Iris pigment epithelial cell (primary cell): ENCODE data around the gene LARGE1.

ENCODE experiments used
- DNase-seq: peaks from one replicate; pipeline ENCODE4 v3.0.0-alpha.2; 2011; ENCODE audit warnings: low read depth

The LARGE1 gene

GRCh38 chr22:33519974-33520903 is 400.0 kb downstream of the LARGE1 start:
- no peak for DNase-seq

GRCh38 chr22:33519071-33519973 is 401.0 kb downstream of the LARGE1 start:
- DNase-seq, result peak; percentile 22

DNA sequence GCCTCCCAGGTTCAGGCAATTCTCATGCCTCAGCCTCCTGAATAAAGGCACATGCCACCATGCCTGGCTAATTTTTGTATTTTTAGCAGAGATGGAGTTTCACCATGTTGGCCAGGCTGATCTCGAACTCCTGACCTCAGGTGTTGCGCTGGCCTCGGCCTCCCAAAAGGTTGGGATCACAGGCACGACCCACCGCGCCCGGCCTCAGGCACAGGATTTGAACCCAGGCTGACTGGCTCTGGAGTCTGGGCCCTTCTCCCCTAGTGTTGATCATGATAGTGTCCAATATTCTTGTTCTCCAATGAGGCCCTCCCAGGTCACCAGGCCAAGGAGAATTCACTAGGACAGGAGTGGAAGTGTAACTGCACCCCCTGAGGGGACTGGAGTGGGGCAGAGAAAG is 401.9 kb downstream of the LARGE1 start:
- no peak for DNase-seq

GRCh38 chr22:33515795-33516194 is 404.5 kb downstream of the LARGE1 start:
- DNase-seq, result no peak

DNA sequence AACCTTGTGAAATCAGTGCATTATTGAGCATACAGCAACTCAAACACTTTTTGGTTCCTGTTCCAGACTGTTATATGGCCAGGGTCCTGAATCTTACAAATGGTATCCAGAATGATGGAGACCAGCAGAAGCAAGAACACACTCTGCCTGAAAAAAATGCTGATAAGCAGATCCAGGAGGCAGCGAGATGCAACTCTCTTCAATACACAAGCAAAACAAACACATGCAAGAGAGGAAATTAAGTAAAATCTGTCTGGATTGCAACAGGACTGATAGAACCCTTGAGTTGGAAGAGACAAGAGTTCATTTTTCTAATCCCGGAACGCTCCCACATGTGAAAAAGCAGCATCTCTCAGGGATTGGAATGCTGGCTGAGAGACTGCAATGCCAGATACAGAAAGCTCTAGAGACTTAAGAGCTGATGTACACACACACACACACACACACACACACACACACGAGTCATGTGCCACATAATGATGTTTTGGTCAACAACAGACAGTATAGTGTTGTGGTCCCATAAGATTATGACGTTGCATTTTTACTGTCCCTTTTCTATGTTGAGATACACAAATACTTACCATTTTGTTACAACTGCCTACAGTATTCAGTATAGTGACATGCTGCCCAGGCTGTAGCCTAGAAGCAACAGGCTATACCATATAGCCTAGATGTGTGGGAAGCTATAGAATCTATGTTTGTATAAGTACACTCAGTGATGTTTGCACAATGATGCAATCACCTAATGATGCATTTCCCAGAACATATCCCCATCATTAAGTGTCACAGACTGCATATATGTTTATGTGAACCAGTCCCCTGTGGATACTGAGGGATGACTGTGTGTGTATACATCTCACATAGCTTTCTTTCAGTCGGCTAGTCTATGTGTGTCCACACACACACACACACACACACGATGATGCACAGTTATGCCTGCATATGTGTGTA is 406.6 kb downstream of the LARGE1 start:
- DNase-seq, result no peak

DNA sequence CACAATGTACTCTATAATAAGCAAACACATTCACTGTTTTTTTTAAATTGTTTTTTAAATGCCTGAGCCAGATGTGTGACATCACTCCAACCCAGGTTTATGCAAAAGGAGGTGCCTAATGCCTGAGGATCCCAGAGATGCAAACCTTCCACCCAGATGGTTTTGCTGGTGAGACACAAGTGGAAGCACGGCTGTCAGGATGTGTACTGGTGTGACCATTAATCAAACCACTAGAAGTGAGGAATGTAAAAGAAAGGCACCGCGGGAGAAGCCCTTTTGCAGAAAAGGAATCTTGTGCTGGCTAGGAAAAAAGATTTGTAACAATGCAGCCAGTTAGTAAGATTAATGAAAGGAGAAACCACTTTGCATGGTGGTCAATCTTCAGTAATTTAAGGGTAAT is 407.4 kb downstream of the LARGE1 start:
- no peak for DNase-seq

GRCh38 chr22:33510429-33510904 is 409.8 kb downstream of the LARGE1 start:
- DNase-seq, result no peak

DNA sequence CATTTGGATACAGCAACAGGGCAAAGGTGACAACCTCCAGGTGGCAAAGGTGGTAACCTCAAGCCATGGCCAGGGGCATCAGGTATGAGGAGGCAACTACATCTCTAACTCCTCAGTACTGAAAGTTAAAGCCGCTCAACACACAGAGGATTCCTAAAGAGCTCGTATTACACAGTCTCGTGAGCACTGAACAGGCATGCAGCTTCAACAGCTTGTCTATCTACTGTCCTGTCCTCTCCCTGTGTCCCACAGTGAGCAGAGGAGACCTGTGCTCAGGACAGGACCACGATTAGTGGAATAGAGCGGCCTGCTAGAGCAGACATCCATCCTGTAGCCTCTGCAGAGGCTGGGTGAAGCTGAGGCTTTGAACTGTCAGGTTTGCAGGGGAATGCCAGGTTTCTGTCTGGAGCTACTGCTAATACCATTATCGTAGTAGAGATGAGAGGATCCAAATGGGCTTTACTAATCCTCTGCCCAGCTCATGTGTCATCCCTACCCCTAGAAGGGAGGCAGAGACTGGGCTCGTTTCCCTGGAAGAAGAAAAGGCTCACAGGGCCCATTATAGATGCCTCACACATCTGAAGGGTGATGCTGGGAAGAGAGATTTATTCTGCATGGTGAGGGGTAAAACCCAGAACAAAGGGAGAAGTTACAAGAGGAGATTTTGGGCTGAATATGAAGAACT is 415.2 kb downstream of the LARGE1 start:
- DNase-seq, result no peak

DNA sequence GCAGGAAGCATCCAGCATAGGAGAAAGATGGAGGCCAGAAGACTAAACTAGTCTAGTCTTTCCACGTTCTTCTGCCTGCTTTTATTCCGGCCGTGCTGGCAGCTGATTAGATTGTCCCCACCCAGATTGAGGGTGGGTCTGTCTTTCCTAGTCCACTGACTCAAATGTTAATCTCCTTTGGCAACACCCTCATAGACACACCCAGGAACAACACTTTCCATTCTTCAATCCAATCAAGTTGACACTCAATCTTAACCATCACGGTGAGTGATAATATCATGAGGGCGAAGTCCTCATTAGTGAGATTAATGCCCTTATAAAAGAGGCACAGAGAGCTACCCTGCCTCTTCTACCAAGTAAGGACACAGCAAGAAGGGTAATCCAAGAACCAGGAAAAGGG is 424.2 kb downstream of the LARGE1 start:
- DNase-seq, result no peak

- no peak for DNase-seq
Observed at GRCh38 chr22:33493476-33494205, 426.6 kb downstream of the LARGE1 start.

GRCh38 chr22:33492210-33492651 is 428.0 kb downstream of the LARGE1 start:
- DNase-seq, result no peak

DNA sequence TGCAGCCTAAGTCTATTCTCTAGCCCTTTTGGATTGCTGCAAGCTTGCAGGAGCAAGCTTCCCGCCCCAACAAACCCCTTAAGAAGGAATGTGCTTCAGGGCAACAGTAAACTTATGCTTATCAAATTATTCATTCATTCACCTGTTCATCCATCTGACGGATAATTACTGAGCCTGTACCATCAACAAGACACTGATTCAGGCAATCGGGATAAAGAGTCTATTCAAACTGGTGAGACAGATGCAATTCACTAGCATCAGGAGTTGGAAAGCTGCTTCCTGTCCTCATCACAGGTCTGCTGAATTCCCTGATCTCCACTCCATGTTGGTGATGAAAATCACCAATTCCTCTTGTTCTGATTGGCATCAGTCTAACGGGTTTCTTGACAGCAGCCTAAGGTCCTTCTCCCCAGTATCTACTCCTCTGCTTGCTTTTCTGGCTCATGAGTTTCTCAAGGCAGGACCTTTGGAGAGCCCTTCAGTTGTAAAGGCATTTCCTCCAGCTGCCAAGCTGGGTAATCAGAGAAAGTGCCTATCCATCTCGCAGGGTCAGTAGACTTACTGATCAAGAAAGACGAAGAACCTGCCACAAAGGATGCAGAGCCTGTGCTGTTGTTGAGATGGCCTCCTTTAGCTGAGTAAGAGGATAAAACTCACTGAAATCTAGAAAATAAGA is 433.1 kb downstream of the LARGE1 start:
- DNase-seq, result no peak

- no peak for DNase-seq
Observed at GRCh38 chr22:33481550-33481949, 438.7 kb downstream of the LARGE1 start.

DNA sequence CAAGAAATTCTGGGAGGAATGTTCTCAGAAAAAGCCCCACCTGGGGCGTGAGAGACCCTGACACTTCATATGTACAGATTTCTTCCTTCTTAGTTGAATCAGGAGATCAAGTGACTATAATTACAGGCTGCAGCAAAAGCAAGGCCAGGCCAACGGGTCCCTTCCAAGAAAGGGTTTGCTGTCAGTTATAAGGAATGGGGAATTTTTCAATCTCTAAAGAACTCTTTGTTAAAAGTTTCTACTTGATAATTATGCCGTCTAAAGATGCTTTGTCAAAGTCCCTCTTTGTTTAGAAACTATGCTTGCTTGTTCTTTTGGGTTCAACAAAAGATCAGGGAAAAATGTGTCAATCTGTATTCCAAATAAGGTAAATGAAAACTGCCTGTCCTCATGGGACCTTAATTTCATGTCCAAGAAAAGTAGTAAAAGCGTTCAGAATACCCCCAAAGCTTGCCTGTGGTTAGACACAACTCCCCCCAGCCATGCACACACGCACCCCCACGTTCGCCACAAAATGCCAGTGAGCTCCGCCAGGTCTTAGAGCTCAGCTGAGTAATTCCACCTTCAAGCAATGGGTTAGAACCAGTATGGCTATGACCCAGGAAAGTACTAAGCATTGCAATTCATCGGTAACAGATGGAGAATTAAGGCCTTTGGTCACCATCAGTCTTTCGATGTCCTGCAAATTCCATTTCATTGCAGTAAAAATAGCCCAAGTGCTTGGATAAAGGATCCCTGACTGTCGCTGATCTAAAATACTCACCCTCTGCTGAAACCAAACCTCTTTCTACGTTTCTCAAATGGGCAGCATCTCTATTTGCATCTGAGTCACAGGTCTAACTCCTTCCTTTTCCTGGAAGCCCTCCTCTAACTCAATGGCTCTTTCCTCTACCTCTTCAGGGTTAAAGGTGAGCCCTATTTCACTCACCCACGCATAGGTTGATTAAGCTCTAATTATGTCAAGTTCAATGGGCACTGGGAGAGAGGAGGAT is 442.9 kb downstream of the LARGE1 start:
- DNase-seq, result no peak

DNA sequence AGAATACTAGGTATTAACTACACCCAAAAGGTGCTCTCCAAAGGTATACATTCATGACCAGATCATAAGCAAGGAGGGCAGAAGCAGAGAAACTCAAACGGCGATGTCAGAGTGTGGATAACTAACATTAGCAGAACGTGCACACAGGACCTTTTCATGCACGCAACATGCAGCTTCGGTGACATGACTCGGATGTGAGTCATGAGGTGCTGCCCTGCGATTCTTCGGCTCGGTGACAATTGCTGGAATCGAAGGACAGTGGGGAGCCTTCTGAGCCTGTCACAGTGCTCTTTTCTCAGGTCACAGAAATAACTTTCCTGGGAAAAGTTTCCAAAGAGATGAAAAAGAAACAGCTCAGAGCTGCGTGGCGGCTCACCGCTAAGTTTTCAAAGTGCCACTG is 443.6 kb downstream of the LARGE1 start:
- DNase-seq, result no peak

DNA sequence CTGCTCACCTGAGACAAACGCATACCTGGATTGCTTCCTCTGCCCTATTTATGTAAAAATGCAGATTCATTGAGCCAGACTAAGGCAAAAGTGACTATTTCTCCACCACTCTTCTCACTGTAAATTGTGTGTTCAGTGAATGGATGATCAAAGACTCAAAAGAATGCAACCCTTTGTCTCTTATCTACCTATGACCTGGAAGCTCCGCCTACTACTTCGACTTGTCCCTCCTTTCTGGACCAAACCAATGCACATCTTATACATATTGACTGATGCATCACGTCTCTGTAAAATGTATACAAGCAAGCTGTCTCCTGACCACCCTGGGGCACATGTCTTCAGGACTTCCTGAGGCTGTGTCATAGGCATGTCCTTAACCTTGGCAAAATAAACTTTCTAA is 444.1 kb downstream of the LARGE1 start:
- DNase-seq, result no peak

GRCh38 chr22:33474587-33474986 is 445.7 kb downstream of the LARGE1 start:
- DNase-seq, result no peak
